GOT3 (cell line): ENCODE data around the gene MPZ.
A peak's percentile ranks its signal among the peaks of the same experiment; 100 is the strongest.
"Not testable (repeated sequence)": the region's sequence is repeated elsewhere in the genome, so short reads cannot be mapped to it uniquely, and the experiment has no call there.

Experiments
- DNase-seq: peaks from one replicate; lab custom pipeline; 2025; ENCODE audit warnings: mixed read lengths; lab: John Stamatoyannopoulos, UW

Gene MPZ

GRCh38 chr1:161309868-161310267 lies at the start of gene MPZ:
Gene MPZ (minus strand): TSS chr1:161309968. CDS start chr1:161309905, 63 bp downstream.
- no peak for DNase-seq

- DNase-seq = no peak
Measured at GRCh38 chr1:161359291-161359690, 49.5 kb upstream of the MPZ start.

GRCh38 chr1:161357073-161357472 lies 47.3 kb upstream of the MPZ start:
- no peak for DNase-seq

- no peak for DNase-seq
Measured at GRCh38 chr1:161351482-161351881, 41.7 kb upstream of the MPZ start.

GRCh38 chr1:161350671-161351070 lies 40.9 kb upstream of the MPZ start:
- DNase-seq = no peak

- DNase-seq = no peak
Measured at GRCh38 chr1:161342821-161343220, 33.1 kb upstream of the MPZ start.

GRCh38 chr1:161342177-161342576 lies 32.4 kb upstream of the MPZ start:
- DNase-seq = no peak

GRCh38 chr1:161335796-161336195 lies 26.0 kb upstream of the MPZ start:
- DNase-seq = no peak

GRCh38 chr1:161333166-161333565 lies 23.4 kb upstream of the MPZ start:
- no peak for DNase-seq

GRCh38 chr1:161330346-161330745 lies 20.6 kb upstream of the MPZ start:
- DNase-seq = no peak

- no peak for DNase-seq
Measured at GRCh38 chr1:161324020-161324419, 14.3 kb upstream of the MPZ start.

GRCh38 chr1:161315841-161316674 lies 6.3 kb upstream of the MPZ start:
- not testable (repeated sequence) for DNase-seq

- DNase-seq = peak; percentile 52
Measured at GRCh38 chr1:161314201-161314981, 4.6 kb upstream of the MPZ start, which contains the start of gene SDHC. Gene SDHC (plus strand): TSS chr1:161314381. CDS start chr1:161314406, 25 bp downstream.

GRCh38 chr1:161313554-161314200 lies 3.9 kb upstream of the MPZ start:
- DNase-seq = no peak

GRCh38 chr1:161311595-161312181 lies 1.9 kb upstream of the MPZ start:
- DNase-seq = no peak

- no peak for DNase-seq
Measured at GRCh38 chr1:161307892-161308638, 1.7 kb downstream of the MPZ start.

GRCh38 chr1:161307230-161307768 lies 2.5 kb downstream of the MPZ start:
- no peak for DNase-seq

GRCh38 chr1:161305867-161306519 lies 3.8 kb downstream of the MPZ start:
- peak; percentile 12 for DNase-seq

GRCh38 chr1:161304927-161305866 lies 4.6 kb downstream of the MPZ start:
- DNase-seq = no peak
